ENCODE measurements around the gene AMPD1.

The AMPD1 gene

GRCh38 chr1:114692947-114693346, 2.4 kb downstream of the AMPD1 start:
- no peak overlapping the region for H3K4me3 ChIP-seq (ENCODE audit: control insufficient read depth, low read depth, low read length)
- no peak for DNase-seq (ENCODE audit: low read depth)
- TF ChIP-seq CTCF (IDR thresholded peaks at IDR 0.05; ENCODE audit: control insufficient read depth, insufficient read depth, low read depth, low read length, missing control alignments), result no peak

GRCh38 chr1:114691061-114691460, 4.3 kb downstream of the AMPD1 start:
- TF ChIP-seq CTCF (IDR thresholded peaks at IDR 0.05; ENCODE audit: control insufficient read depth, insufficient read depth, low read depth, low read length, missing control alignments), result no peak
- no peak overlapping the region for H3K4me3 ChIP-seq (ENCODE audit: control insufficient read depth, low read depth, low read length)
- no peak for DNase-seq (ENCODE audit: low read depth)

GRCh38 chr1:114690148-114690547, 5.2 kb downstream of the AMPD1 start:
- no peak overlapping the region for H3K4me3 ChIP-seq (ENCODE audit: control insufficient read depth, low read depth, low read length)
- TF ChIP-seq CTCF (IDR thresholded peaks at IDR 0.05; ENCODE audit: control insufficient read depth, insufficient read depth, low read depth, low read length, missing control alignments), result no peak
- no peak for DNase-seq (ENCODE audit: low read depth)

GRCh38 chr1:114688526-114688925, 6.8 kb downstream of the AMPD1 start:
- H3K4me3 ChIP-seq (ENCODE audit: control insufficient read depth, low read depth, low read length), result no peak overlapping the region
- TF ChIP-seq CTCF (IDR thresholded peaks at IDR 0.05; ENCODE audit: control insufficient read depth, insufficient read depth, low read depth, low read length, missing control alignments), result no peak
- no peak for DNase-seq (ENCODE audit: low read depth)

GRCh38 chr1:114685851-114686250, 9.5 kb downstream of the AMPD1 start:
- no peak for DNase-seq (ENCODE audit: low read depth)
- no peak overlapping the region for H3K4me3 ChIP-seq (ENCODE audit: control insufficient read depth, low read depth, low read length)
- TF ChIP-seq CTCF (IDR thresholded peaks at IDR 0.05; ENCODE audit: control insufficient read depth, insufficient read depth, low read depth, low read length, missing control alignments), result no peak

- H3K4me3 ChIP-seq (ENCODE audit: control insufficient read depth, low read depth, low read length), result no peak overlapping the region
- TF ChIP-seq CTCF (IDR thresholded peaks at IDR 0.05; ENCODE audit: control insufficient read depth, insufficient read depth, low read depth, low read length, missing control alignments), result no peak
Measured at GRCh38 chr1:114677691-114678090, 17.7 kb downstream of the AMPD1 start.

GRCh38 chr1:114676115-114676514, 19.2 kb downstream of the AMPD1 start:
- no peak for DNase-seq (ENCODE audit: low read depth)
- no peak overlapping the region for H3K4me3 ChIP-seq (ENCODE audit: control insufficient read depth, low read depth, low read length)
- TF ChIP-seq CTCF (IDR thresholded peaks at IDR 0.05; ENCODE audit: control insufficient read depth, insufficient read depth, low read depth, low read length, missing control alignments), result no peak

More at GRCh38 chr1:114677691-114678090, 17.7 kb downstream of the AMPD1 start:
- no peak for DNase-seq (ENCODE audit: low read depth)

Measured in AG09309 (cell line).